NCI-H345 treated with DMSO at 0.1 percent for 48 hours (cell line): ENCODE data around the gene LY6G6F.

Source experiments
- DNase-seq: peaks from one replicate; lab custom pipeline; 2025; ENCODE audit not compliant: unreplicated experiment; lab: John Stamatoyannopoulos, UW

LY6G6F gene

DNA sequence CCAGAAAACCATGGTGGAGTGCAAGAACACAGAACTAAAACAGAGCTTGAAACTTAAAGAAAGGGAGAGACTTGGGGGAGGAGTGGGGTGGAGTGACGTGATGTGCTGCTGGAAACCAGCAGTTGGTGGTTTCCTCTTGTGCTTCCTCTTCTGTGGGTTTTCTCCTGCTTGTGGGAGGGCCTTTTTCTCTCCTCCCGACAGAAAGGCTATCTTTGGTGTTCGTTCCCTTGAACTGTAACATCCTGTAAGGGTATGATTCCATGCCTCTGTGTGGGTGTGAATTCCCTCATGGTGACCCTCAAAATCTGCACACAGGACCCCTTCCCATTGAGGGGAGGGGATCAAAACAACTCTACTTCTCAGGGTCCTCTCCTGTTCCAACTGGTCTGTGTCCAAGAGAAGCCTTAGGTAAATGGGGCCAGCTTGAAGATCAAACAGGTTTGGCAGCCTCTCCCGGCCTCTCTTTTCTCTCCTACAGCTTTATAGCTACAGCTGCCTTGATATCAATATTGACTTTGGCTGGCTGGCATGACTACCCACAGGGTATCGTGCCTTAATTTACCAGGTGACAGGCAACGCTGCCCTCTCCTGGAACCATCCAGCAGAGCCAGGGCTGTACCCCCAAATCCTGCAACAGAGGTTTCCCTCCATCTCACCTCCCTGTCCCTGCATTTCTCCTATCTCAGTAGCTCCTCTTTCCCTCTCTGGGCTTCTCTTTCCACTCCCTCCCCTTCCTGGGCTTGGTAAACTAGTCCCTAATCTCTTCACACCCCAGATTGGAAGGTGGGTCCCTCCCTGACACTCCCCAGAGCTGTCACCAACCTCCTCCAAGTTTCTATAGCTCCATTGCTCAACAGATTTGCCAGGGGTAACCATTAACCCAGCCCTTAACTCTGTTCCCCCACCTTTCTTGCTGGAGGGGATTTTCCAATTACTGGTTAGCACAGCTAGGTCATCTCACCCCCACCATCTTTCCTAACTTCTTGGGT is 31.6 kb downstream of the LY6G6F start:
- peak; percentile 87 for DNase-seq

DNA sequence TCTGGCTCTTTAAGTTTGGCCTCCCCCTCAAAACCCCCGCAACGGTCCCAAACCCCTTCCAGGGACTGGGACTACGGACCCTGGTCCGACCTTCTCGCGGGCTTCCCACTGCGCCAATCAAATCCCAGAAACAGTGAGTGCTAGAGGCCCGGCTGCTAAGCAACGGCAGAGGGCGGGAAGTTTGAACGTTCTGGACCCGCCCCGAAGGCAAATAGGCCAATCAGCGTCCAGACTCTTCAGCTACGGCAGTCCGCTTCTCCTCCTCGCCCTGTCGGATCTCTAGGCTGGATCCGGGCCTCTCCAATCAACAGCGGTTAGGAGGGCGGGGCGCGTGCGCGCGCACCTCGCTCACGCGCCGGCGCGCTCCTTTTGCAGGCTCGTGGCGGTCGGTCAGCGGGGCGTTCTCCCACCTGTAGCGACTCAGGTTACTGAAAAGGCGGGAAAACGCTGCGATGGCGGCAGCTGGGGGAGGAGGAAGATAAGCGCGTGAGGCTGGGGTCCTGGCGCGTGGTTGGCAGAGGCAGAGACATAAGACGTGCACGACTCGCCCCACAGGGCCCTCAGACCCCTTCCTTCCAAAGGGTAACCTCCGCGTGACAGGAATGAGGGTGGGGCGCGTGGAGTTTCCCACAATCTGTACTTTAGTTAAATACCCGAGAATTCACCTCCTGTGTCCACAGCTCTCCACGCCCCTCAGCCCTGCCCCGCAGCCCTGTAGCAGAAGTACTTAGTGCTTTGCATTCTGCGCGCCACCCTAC is 33.2 kb downstream of the LY6G6F start, which contains the start of gene MSH5:
Gene MSH5 (plus strand): TSS at position 367 of the 758 bp plus-strand sequence. CDS start 462 bp downstream, outside the sequence.
- peak; percentile 99 for DNase-seq

DNA sequence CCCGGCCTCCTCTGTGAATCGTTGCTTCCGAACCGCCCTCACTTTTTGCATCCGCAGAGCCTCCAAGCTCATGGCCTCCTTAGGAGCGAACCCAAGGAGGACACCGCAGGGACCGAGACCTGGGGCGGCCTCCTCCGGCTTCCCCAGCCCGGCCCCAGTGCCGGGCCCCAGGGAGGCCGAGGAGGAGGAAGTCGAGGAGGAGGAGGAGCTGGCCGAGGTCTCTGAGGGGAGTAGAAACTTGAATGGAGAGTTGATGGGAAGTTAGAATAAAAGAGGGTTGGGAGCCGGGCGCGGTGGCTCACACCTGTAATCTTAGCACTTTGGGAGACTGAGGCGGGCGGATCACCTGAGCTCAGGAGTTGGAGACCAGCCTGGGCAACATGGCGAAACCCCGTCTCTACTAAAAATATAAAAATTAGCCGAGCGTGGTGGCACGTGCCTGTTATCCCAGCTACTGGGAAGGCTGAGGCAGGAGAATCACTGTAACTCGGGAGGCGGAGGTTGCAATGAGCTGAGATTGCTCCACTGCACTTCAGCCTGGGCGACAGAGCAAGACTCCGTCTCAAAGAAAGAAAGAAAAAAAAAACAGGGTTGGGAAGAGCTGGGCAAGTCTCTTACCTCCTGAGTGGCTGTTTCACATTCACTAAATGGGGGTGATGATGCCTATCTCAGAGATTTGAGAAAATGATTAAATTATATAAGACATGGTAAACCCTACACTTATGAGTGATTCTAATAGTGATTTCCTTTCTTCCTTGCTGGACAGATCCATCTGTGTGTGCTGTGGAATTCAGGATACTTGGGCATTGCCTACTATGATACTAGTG is 33.9 kb downstream of the LY6G6F start:
- no peak for DNase-seq

DNA sequence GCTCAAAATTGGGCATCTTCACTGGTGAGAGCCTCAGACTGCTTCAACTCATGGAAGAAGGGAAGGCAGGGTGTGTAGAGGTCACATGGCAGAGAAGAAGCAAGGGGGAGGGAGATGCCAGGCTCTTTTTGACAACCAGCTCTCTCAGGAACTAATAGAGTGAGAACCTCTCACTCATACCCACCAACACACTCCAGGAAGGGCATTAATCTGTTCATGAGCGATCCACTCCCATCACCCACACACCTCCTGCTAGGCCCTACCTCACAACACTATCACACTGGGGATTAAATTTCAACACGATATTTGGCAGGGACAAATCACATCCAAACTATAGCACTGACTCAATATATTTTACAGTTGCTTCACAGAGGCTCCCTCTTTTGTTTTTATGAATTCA is 35.1 kb downstream of the LY6G6F start:
- DNase-seq: no peak

DNA sequence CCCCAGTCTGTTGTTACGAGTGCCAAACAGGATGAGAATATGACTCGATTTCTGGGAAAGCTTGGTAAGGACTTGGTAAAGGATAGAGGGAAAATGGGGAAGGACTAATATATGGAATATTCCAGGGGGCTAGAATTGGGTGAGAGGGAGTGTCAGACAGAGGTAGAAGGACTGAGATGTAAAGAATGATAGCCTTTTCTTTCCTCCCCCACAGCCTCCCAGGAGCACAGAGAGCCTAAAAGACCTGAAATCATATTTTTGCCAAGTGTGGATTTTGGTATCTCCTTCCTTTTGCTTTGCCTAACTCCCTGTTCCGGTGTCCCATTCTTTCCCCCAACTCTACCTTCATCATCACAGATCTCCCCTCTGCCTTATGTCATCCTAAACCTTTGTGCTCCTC is 36.2 kb downstream of the LY6G6F start:
- DNase-seq: no peak

DNA sequence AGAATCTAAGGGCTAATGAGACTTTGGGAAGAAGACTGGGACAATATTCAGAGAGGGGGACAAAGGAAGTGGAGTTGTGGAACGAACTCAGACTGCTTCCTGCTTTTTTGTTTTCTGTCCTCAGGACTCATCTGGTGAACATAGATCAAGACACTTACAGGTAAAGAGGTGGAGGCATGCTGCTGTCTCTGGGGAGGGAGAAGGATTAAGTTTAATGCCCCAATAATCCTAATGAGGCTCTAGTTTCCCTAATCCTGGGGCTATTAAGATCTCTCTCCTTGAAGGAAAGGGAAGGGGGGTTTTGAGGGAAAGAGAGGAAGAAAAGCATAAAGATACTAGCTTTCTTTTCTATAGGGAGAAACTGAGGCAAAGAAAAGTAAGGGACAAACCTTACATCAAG is 37.8 kb downstream of the LY6G6F start:
- no peak for DNase-seq

DNA sequence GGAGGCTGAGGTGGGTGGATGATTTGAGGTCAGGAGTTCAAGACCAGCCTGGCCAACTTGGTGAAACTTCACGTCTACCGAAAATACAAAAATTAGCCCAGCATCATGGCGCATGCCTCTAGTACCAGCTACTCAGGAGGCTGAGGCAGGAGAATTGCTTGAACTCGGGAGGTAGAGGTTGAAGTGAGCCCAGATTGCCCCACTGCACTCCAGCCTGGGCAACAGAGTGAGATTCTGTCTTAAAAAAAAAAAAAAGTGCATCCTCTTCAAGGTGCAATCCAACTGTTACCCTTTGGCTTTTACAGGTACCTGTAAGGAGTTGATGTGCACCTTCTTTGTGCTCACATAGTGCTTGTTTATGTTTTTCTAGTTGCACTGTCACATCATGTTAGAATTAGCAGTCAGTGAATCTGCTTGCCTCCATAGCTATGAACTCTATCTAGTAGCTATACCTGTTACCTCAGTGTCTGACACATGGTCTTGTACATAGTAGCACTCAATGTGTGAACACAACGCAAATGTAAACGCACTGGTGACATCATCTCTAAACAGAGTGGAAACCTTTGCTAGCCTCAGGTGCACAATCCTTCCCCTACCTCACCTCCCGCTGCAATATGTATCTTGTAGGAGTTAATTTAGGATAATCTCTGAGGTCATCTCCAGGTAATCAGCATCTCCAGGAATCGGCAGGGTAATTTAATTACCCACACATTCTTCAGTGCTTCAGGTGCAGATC is 42.8 kb downstream of the LY6G6F start:
- DNase-seq: no peak

DNA sequence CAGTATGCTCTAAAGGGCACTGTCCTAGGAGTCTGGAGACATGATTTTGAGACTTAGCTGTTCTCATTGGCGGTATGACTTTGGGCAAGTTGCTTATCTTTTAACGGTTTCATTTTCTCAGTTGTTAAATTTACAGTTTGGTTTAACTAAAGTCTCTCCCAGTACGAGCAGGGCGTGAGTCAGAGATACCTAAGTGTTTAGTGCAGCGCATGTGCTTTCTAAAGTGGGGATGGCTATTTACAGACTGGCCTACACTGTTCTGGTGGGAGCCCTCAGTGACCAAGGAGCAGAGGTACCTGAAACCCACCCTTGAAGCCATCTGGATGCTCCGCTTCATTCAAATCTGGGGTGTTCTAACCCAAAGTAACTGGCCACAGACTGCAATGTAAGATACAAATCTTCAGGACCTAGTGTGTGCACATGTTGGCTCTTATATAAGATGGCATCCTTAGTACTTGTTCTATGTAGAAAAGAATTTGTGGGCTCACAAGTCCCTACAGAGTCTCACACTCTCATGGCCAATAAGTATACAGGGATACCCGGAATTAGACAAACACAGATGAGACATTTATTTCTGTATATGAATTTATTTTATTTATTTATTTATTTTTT is 43.9 kb downstream of the LY6G6F start:
- no peak for DNase-seq

DNA sequence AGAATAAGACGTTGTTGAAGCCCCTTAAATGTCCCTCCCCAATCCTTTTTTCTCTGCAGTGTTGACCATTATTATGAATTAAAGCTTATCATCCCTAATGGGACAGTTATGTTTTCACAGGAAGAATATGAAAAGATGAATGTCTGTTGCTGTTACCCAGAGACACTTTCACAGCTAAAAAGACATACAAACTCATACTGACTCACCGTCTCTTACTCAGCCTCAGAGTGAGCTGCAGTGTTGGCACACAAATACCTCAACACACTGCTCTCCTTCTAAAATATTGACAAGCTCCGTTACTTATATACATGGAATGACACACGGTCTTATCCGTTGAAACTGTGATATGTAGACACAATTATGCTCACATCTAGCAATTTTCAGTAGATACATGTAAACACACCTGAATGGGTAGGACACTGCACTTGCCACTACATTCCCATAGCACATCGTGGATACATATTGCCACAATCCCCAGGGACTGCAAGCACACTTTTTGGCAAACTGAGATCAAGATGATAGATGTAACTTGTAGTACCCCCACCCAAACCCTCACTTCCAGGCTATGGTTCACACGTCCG is 46.2 kb downstream of the LY6G6F start:
- DNase-seq: no peak

DNA sequence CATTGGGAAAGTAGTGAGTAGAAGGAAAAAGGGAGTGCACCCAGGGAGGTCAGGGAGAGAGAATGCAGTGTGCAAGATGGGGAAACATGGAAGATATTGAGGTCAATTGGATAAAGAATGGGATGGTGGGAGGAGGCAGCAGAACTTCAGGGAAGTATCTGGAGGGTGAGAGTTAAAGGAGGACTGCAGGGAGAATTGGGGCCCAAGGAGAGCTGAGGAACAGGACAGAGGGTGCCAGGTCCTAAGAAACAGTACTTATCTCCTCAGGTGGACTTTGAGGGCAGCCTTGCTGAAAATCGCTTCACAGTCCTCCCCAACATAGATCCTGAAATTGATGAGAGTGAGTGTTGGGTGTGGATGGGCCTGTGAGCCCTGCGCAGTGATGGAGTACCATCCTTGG is 51.6 kb downstream of the LY6G6F start:
- DNase-seq: no peak
